GM13977 (cell line): Measurements from ENCODE around the gene PACS1.

Experiments used
- DNase-seq: peaks from one replicate; pipeline ENCODE4 v3.0.0; 2012; ENCODE audit warnings: low spot score
- CTCF ChIP-seq: IDR thresholded peaks from 2 replicates; pipeline ENCODE4 v1.5.1; 2012; ENCODE audit warnings: mild to moderate bottlenecking, control low read depth; ENCODE audit not compliant: insufficient read depth; ENCODE audit errors: extremely low read depth, missing control alignments
- in situ Hi-C: fragments of 300-500 bp; cut with MboI; formaldehyde crosslinking; loops from one replicate; pipeline ENCODE4 v1.12.0; 2022; ENCODE audit warnings: low sequenced_read_pairs, low pct_unique_long_range_greater_than_20kb, mixed read lengths, inconsistent platforms; ENCODE audit not compliant: unreplicated experiment

Gene PACS1

DNA sequence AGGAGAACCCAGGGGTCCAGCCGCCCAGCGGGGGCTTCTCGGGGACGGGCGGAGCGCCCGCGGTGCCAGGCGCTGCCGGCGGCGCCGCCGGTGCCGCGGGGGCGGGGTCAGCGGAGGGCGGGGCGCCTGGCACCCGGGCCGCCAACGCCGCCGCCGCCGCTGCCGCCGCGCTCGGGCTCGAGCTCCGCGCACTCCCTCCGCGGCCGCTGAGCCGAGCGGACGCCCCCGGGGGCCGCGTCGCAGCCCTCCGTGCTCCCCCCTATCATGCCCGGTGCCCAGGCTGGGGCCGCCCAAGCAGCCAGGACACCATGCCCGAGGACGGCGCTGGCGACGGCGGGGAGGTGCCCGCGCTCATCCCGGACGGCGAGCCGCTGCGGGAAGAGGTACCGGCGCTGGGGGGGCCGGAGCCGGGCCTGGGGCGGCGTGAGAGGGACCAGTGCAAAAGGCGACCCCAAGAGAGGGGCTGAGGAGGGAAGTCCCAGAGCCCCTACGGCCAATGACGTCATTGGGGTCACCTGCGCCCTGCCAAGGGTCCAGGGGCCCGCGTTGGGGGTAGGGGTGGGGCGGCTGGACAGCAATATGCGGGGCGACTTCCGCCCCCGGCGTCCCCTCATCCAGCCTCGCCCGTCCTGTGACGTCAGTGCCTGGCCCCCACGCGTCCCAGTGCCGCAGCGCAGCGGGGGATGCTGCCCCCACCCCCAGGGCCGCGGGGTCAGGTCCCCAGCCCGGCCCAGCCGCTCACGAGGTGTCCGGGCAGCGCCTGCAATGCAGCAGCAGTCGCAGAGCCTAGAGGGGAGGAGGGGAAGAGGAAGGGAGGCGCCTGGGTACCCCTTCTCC, 221.9 kb downstream of the PACS1 start, which contains the start of gene TMEM151A:
TMEM151A (plus strand) TSS at position 189 of the 837 bp plus-strand sequence; CDS start at position 309, 120 bp downstream.
- in situ Hi-C loops: no loop called here

GRCh38 chr11:66292543-66293332, 222.7 kb downstream of the PACS1 start:
- DNase-seq: no peak
- in situ Hi-C loops: no loop called here
- no peak for TF ChIP-seq CTCF

More for the DNA sequence above, 221.9 kb downstream of the PACS1 start, which contains the start of gene TMEM151A:
- no peak for DNase-seq
- no peak for TF ChIP-seq CTCF

- no peak for TF ChIP-seq CTCF
- DNase-seq: no peak
- in situ Hi-C loops: no loop called here
Observed at GRCh38 chr11:66293352-66293751, 223.3 kb downstream of the PACS1 start.

DNA sequence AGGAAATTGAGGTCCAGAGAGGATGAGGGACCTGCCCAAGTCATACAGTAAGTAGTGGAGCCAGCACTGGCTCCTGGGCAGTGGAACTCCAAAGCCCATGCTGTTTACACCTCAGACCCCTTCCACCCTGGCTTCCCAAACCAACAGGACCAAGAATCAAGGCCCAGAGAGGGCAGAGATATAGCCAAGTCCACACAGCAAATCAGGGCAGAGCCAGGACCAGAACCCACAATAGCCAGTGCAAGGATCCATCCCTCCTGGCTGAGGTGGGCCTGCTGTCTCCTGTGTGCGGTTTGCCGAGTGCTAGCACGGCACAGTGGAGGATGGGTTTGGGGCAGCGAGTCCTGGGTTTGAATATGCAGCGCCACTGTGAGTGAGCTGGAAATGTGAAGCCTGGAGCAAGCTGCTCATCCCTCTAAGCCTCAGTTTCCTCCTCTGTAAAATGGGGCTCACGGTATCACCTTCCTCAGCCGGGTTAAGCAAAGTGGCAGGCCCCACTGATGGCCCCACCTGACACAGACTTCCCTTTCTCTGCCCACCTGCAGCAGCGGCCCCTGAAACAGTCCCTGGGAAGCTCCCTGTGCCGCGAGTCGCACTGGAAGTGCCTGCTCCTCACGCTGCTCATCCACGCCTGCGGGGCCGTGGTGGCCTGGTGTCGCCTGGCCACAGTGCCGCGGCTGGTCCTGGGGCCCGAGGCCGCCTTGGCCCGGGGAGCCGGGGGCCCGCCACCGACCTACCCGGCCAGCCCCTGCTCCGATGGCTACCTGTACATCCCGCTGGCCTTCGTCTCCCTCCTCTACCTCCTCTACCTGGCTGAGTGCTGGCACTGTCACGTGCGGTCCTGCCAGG, 223.9 kb downstream of the PACS1 start:
- no peak for DNase-seq

More for the DNA sequence above, 223.9 kb downstream of the PACS1 start:
- in situ Hi-C loops: no loop called here
- no peak for TF ChIP-seq CTCF
